Lower leg skin (tissue), 4 donors: Measurements from ENCODE around the gene SEMA6B. TPM values are rescaled to one million over a fixed set of nuclear protein-coding genes. Genes with fewer than 3 reads are reported as not detected.

Source experiments
- DNase-seq, 2 donors: peaks; one replicate each; pipeline ENCODE4 v3.0.0-alpha.2; 2019; ENCODE audit warnings: low spot score in 2 of 2
- H3K4me3 ChIP-seq: fragments of 200-600 bp; sonication (generic); 2 replicates; pipeline ENCODE4 v1.5.1; 2017; ENCODE audit warnings: mild to moderate bottlenecking, low read depth; ENCODE audit not compliant: poor library complexity, severe bottlenecking
- CTCF ChIP-seq, 3 donors: fragments of 450-650 bp; IDR thresholded peaks; one replicate each; pipeline ENCODE4 v1.5.1; 2016; ENCODE audit warnings: antibody characterized with exemption in 3 of 3, mild to moderate bottlenecking in 3 of 3, moderate library complexity in 2 of 3
- POLR2A ChIP-seq, 2 donors: fragments of 450-650 bp; IDR thresholded peaks; one replicate each; pipeline ENCODE4 v1.6.1; 2016 to 2017; ENCODE audit warnings: antibody characterized with exemption in 2 of 2, mild to moderate bottlenecking in 1 of 2, moderate library complexity in 1 of 2
- WGBS, 2 donors: methylation state at CpG; one replicate each; pipeline ENCODE4 v1.1.5; 2018; 5-methylcytosine and 5-hydroxymethylcytosine counted together
- intact Hi-C: fragments of 100-400 bp; cut with DNase I; formaldehyde crosslinking; loops from one replicate; pipeline ENCODE4 v1.15.0; 2023; ENCODE audit warnings: low total_unique reads
- total RNA-seq, 4 donors: library from RNA; depleted of rRNA; stranded (reverse); fragments of >200 nt; gene quantifications; one replicate each; pipeline ENCODE4 v1.1.0, GENCODE V29; 2016

SEMA6B gene
- total RNA-seq, 4 donors from 2014 or later: 3.3 to 6.0 (median 3.6) TPM

DNA sequence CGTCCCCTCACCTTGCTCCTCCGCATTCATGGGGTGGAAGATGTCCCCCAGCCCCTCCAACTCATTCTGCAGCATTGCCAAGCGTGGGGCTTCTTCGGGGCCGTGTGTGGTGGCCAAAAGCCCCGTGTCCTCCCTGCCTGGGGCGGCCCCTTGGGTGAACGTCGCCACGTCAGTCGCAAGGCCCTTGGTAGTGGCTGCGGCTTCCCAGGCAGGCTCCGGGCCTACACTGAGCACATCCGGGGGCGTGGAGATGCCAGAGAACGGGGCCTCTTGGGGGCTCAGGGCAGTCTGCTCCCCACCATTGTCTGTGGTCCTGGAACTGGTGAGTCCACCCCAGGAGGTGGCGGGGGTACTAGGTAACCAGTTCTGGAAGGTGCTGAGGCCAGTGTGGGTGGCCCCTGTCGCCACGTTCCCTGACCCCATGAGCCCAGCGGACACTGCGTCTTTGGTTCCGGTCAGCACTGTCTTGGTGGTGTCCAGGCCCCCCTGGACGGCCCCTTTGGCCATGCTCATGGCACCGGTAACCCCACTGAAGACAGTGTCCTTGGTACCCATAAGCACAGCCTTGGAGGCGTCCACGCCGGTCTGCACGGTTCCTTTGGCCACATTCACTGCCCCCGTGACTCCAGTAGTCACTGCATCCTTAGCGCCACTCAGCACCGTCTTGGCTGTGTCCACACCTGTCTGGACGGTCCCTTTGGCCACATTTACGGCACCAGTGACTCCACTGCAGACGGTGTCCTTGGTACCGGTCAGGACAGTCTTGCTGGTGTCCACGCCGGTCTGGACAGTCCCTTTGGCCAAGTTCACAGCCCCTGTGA lies 48.8 kb downstream of the SEMA6B start:
- no peak for DNase-seq
- TF ChIP-seq CTCF (IDR thresholded peaks at IDR 0.05) (no peak), POLR2A (IDR thresholded peaks at IDR 0.05) (no peak)
- 79 to 85% methylated on average over 34 to 36 of the region's 37 CpGs for WGBS, 2 donors
- H3K4me3 ChIP-seq: no peak overlapping the region
- intact Hi-C loops: no loop called here

DNA sequence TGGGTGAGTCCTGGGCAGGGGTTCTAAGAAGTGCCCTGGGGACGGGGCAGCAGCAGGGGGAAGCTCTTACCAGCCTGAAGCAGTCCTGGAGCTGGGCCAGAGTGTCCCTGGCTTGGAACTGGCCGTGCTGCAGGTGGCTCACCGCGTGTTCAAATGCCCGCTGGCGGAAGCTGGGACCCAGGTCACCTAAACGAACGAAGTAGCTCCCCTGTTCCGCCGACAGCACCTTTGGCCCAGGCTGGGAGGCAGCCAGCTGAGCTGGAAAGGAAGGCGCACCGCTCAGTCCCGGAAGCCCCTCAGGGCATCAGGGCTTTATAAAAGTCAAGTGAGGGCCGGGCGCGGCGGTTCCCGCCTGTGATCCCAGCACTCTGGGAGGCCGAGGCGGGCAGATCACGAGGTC lies 50.8 kb downstream of the SEMA6B start:
- H3K4me3 ChIP-seq: no peak overlapping the region
- 70 to 86% methylated on average over 13 to 15 of the region's 21 CpGs for WGBS, 2 donors
- no peak for DNase-seq
- TF ChIP-seq POLR2A (IDR thresholded peaks at IDR 0.05) (no peak), CTCF (IDR thresholded peaks at IDR 0.05) (no peak)
- intact Hi-C loops: no loop called here

GRCh38 chr19:4507804-4508203 lies 51.7 kb downstream of the SEMA6B start:
- TF ChIP-seq CTCF (IDR thresholded peaks at IDR 0.05): no peak
- 74 to 80% methylated on average over 17 of the region's 17 CpGs for WGBS, 2 donors
- intact Hi-C loops: no loop called here

GRCh38 chr19:4507150-4507452 lies 52.4 kb downstream of the SEMA6B start:
- no peak for DNase-seq
- no peak for TF ChIP-seq CTCF (IDR thresholded peaks at IDR 0.05)
- TF ChIP-seq POLR2A (IDR thresholded peaks at IDR 0.05): no peak
- no peak overlapping the region for H3K4me3 ChIP-seq
- WGBS, 2 donors: 85 to 86% methylated on average over 8 to 12 of the region's 12 CpGs
- intact Hi-C loops: no loop called here

More at GRCh38 chr19:4507804-4508203, 51.7 kb downstream of the SEMA6B start:
- H3K4me3 ChIP-seq: no peak overlapping the region
- no peak for DNase-seq

- 78 to 85% methylated on average over 17 of the region's 17 CpGs for WGBS, 2 donors
- no peak for DNase-seq
- no peak overlapping the region for H3K4me3 ChIP-seq
- intact Hi-C loops: no loop called here
- TF ChIP-seq CTCF (IDR thresholded peaks at IDR 0.05) (no peak), POLR2A (IDR thresholded peaks at IDR 0.05) (no peak)
These were observed 52.9 kb downstream of the SEMA6B start for GRCh38 chr19:4506449-4507149.
